NB4 (cell line): ENCODE data around the gene RASSF5.

Experiments used
- CTCF ChIP-seq: IDR thresholded peaks from one replicate; pipeline ENCODE4 v1.5.1; 2012; ENCODE audit warnings: low read depth, low read length
- POLR2A ChIP-seq: IDR thresholded peaks from 2 replicates; pipeline ENCODE4 v1.6.1; 2011; ENCODE audit warnings: mild to moderate bottlenecking; ENCODE audit not compliant: insufficient read length; ENCODE audit errors: extremely low read depth

GRCh38 chr1:206609229-206609991 lies 102.1 kb downstream of the RASSF5 start:
- TF ChIP-seq CTCF: no peak
- TF ChIP-seq POLR2A: no peak
